GM12878 (cell line): ENCODE data around the gene TMED1. TPM values are rescaled to one million over a fixed set of nuclear protein-coding genes. Genes with fewer than 3 reads are reported as not detected.

ENCODE experiments used
- CBFB ChIP-seq: IDR thresholded peaks from 2 replicates; pipeline ENCODE4 v1.6.1; 2016; ENCODE audit warnings: antibody characterized with exemption, low read depth
- CBX3 ChIP-seq: fragments of 200-600 bp; sonication (generic); IDR thresholded peaks from 2 replicates; pipeline ENCODE4 v1.6.1; 2016; ENCODE audit warnings: low read depth, borderline replicate concordance
- FOXM1 ChIP-seq: IDR thresholded peaks from 2 replicates; pipeline ENCODE4 v1.6.1; 2012; ENCODE audit warnings: low read depth, mild to moderate bottlenecking, inconsistent platforms, low read length, moderate library complexity
- HDGF ChIP-seq: fragments of 450-650 bp; IDR thresholded peaks from 2 replicates; pipeline ENCODE4 v1.6.1; 2016; ENCODE audit warnings: antibody characterized with exemption
- IRF3 ChIP-seq: fragments of 450-650 bp; IDR thresholded peaks from 2 replicates; pipeline ENCODE4 v1.6.1; 2014; ENCODE audit warnings: mild to moderate bottlenecking
- JUND ChIP-seq: IDR thresholded peaks from 2 replicates; pipeline ENCODE4 v1.6.1; 2012; ENCODE audit warnings: low read depth, mild to moderate bottlenecking, low read length, improper control_type of control experiment, moderate library complexity
- MLLT1 ChIP-seq: fragments of 450-650 bp; IDR thresholded peaks from 2 replicates; pipeline ENCODE4 v1.6.1; 2016; ENCODE audit warnings: mild to moderate bottlenecking
- PML ChIP-seq: IDR thresholded peaks from 2 replicates; pipeline ENCODE4 v1.6.1; 2012; ENCODE audit warnings: low read length, inconsistent platforms
- RBBP5 ChIP-seq: fragments of 200-600 bp; sonication (generic); conservative IDR thresholded peaks from 2 replicates; pipeline ENCODE4 v1.6.1; 2016
- RUNX3 ChIP-seq: IDR thresholded peaks from 2 replicates; pipeline ENCODE4 v1.6.1; 2012; ENCODE audit warnings: low read length, inconsistent platforms
- SP1 ChIP-seq: IDR thresholded peaks from one replicate; pipeline ENCODE4 v1.6.1; 2011; ENCODE audit warnings: low read depth, low read length
- SREBF2 ChIP-seq: IDR thresholded peaks from 2 replicates; pipeline ENCODE4 v1.6.1; 2012; ENCODE audit warnings: mild to moderate bottlenecking, low read length
- SUPT20H ChIP-seq: IDR thresholded peaks from 2 replicates; pipeline ENCODE4 v1.6.1; 2011; ENCODE audit warnings: low read depth, mild to moderate bottlenecking, low read length, moderate library complexity, borderline replicate concordance; ENCODE audit not compliant: control insufficient read depth
- TARDBP ChIP-seq: IDR thresholded peaks from 2 replicates; pipeline ENCODE4 v1.6.1; 2016; ENCODE audit warnings: borderline replicate concordance
- YY1 ChIP-seq: IDR thresholded peaks from 2 replicates; pipeline ENCODE4 v1.6.1; 2011; ENCODE audit warnings: low read depth, mild to moderate bottlenecking, low read length
- ZBTB40 ChIP-seq: fragments of 450-650 bp; IDR thresholded peaks from 2 replicates; pipeline ENCODE4 v1.6.1; 2016; ENCODE audit warnings: mild to moderate bottlenecking, moderate library complexity, borderline replicate concordance
- ZNF217 ChIP-seq: fragments of 450-650 bp; IDR thresholded peaks from 2 replicates; pipeline ENCODE4 v1.6.1; 2017; ENCODE audit warnings: antibody characterized with exemption, mild to moderate bottlenecking
- ZNF274 ChIP-seq: IDR thresholded peaks from one replicate; pipeline ENCODE4 v1.8.0; 2011; ENCODE audit not compliant: insufficient read length, insufficient read depth
- polyA plus RNA-seq, 11 experiments: library from polyadenylated mRNA; depleted of rRNA in 4 of 11; unstranded in 6 of 11; stranded (reverse) in 5 of 11; fragments of >200 nt; fragmentation: Nextera tagmentation in 4 of 11; fragmentation: Illumina TruSeq in 1 of 11; extraction: Ambion mirVana in 4 of 11; extraction: Trizol in 1 of 11; gene quantifications; 1 replicate in 1 of 11; 2 replicates in 10 of 11; pipeline versions ENCODE4 v1.2.1 to v1.2.3, GENCODE V29; 2011 to 2016; ENCODE audit warnings: inconsistent platforms in 2 of 11, missing spikeins in 2 of 11, low read depth in 1 of 11
- total RNA-seq, 4 experiments: library from RNA; depleted of rRNA in 3 of 4; stranded (reverse); fragments of >200 nt in 3 of 4; fragmentation: Illumina TruSeq in 1 of 4; extraction: Trizol in 1 of 4; gene quantifications; 2 replicates each; pipeline versions ENCODE4 v1.2.1 to v1.2.3, GENCODE V29; 2013 to 2021
- TF ChIP-seq, protein P1 (sequence below): IDR thresholded peaks from 2 replicates; pipeline ENCODE4 v1.6.1; 2012; ENCODE audit warnings: low read depth, low read length, improper control_type of control experiment
- TF ChIP-seq, protein P2 (sequence below): fragments of 450-650 bp; IDR thresholded peaks from 2 replicates; pipeline ENCODE4 v1.6.1; 2017; ENCODE audit warnings: mild to moderate bottlenecking
- TF ChIP-seq, protein P3 (sequence below): IDR thresholded peaks from 2 replicates; pipeline ENCODE4 v1.6.1; 2011; ENCODE audit warnings: borderline replicate concordance, low read depth, mild to moderate bottlenecking, moderate library complexity, mixed read lengths, low read length; ENCODE audit not compliant: insufficient read depth; ENCODE audit errors: extremely low read length

TMED1 gene
- total and polyA plus RNA-seq, 10 of the 15 experiments (the other 5 are each of a cell fraction or from before 2014, with no cell fraction given), result 0.60 to 23.1 (median 12.3) TPM

DNA sequence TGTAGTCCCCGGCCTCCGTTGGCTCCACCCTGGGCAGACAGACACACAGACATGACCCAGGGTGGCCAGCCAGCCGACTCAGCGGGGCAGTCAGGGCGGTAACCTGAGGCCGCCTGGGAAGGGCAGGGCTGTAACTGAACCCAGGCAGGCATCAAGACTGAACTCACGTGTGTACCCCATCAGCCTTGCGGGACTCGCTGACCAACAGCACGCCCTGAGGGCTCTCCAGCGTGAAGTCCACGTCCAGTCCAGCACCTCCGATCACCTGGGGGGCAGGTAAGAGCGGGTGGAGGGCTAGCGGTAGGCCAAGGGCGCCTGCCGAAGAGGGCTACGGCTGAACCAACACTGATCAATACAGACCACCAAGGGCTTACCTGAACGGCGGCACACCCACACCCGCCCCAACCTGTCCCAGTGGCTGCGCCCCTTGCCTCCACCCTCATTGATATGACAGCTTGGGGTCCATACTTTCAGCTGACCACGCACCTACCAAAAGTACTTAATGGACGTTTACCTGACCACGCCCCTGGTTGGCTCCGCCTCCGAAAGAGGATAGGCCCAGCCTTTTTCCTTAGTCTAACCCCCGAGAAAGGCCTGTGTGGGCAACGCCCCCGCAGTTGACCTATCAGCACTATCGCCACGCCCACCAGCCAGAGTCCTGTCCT lies 791 bp downstream of the TMED1 start (continued):
- TF ChIP-seq RBBP5, result no peak
- no peak for TF ChIP-seq ZBTB40
- TF ChIP-seq SUPT20H, result no peak
- TF ChIP-seq PML, result no peak
- no peak for TF ChIP-seq JUND
- no peak for TF ChIP-seq SREBF2
- TF ChIP-seq RUNX3, result no peak
- peak; percentile 81 for TF ChIP-seq SP1
- TF ChIP-seq, protein P1, sequence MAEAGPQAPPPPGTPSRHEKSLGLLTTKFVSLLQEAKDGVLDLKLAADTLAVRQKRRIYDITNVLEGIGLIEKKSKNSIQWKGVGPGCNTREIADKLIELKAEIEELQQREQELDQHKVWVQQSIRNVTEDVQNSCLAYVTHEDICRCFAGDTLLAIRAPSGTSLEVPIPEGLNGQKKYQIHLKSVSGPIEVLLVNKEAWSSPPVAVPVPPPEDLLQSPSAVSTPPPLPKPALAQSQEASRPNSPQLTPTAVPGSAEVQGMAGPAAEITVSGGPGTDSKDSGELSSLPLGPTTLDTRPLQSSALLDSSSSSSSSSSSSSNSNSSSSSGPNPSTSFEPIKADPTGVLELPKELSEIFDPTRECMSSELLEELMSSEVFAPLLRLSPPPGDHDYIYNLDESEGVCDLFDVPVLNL, result no peak
- TF ChIP-seq CBFB, result no peak
- no peak for TF ChIP-seq FOXM1
- TF ChIP-seq ZNF274, result no peak
- no peak for TF ChIP-seq CBX3
- TF ChIP-seq MLLT1, result no peak
- no peak for TF ChIP-seq TARDBP
- TF ChIP-seq, protein P2, sequence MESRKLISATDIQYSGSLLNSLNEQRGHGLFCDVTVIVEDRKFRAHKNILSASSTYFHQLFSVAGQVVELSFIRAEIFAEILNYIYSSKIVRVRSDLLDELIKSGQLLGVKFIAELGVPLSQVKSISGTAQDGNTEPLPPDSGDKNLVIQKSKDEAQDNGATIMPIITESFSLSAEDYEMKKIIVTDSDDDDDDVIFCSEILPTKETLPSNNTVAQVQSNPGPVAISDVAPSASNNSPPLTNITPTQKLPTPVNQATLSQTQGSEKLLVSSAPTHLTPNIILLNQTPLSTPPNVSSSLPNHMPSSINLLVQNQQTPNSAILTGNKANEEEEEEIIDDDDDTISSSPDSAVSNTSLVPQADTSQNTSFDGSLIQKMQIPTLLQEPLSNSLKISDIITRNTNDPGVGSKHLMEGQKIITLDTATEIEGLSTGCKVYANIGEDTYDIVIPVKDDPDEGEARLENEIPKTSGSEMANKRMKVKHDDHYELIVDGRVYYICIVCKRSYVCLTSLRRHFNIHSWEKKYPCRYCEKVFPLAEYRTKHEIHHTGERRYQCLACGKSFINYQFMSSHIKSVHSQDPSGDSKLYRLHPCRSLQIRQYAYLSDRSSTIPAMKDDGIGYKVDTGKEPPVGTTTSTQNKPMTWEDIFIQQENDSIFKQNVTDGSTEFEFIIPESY, result 0 out of 2 replicates have a peak, but pooled peaks have one; percentile 51
- TF ChIP-seq YY1, result 0 out of 2 replicates have a peak, but pooled peaks have one; percentile 17
- no peak for TF ChIP-seq ZNF217
- TF ChIP-seq HDGF, result no peak
- TF ChIP-seq, protein P3, sequence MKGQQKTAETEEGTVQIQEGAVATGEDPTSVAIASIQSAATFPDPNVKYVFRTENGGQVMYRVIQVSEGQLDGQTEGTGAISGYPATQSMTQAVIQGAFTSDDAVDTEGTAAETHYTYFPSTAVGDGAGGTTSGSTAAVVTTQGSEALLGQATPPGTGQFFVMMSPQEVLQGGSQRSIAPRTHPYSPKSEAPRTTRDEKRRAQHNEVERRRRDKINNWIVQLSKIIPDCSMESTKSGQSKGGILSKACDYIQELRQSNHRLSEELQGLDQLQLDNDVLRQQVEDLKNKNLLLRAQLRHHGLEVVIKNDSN, result no peak
- TF ChIP-seq IRF3, result 0 out of 2 replicates have a peak, but pooled peaks have one; percentile 12
